Astrocyte of the spinal cord (primary cell): Measurements from ENCODE around the gene TEX264.

Source experiments
- DNase-seq: peaks from one replicate; pipeline ENCODE4 v3.0.0; 2011; ENCODE audit warnings: low read depth, low spot score
- H3K4me3 ChIP-seq: 2 replicates; pipeline ENCODE4 v1.5.1; 2011; ENCODE audit warnings: low read depth, mild to moderate bottlenecking, low read length, moderate library complexity
- CTCF ChIP-seq: IDR thresholded peaks from 2 replicates; pipeline ENCODE4 v1.5.1; 2012; ENCODE audit warnings: low read depth, mild to moderate bottlenecking, low read length, inconsistent platforms
- in situ Hi-C: cut with HindIII; loops from 2 replicates; pipeline ENCODE4 v1.10.0; 2017; ENCODE audit warnings: low sequenced_read_pairs

Gene TEX264

GRCh38 chr3:51718547-51719409, 47.7 kb downstream of the TEX264 start:
- TF ChIP-seq CTCF, result peak; percentile 69
- in situ Hi-C loops, result no loop called here
- no peak overlapping the region for H3K4me3 ChIP-seq
- DNase-seq, result peak; percentile 4

- no peak overlapping the region for H3K4me3 ChIP-seq
- TF ChIP-seq CTCF, result peak; percentile 33
- no peak for DNase-seq
- in situ Hi-C loops, result no loop called here
Measured at GRCh38 chr3:51719410-51720025, 48.5 kb downstream of the TEX264 start.

- no peak for TF ChIP-seq CTCF
- no peak overlapping the region for H3K4me3 ChIP-seq
- DNase-seq, result no peak
- in situ Hi-C loops, result no loop called here
Measured at GRCh38 chr3:51720292-51721061, 49.4 kb downstream of the TEX264 start.

- no peak for TF ChIP-seq CTCF
- no peak for DNase-seq
- no peak overlapping the region for H3K4me3 ChIP-seq
- in situ Hi-C loops, result no loop called here
Measured at GRCh38 chr3:51721062-51721745, 50.2 kb downstream of the TEX264 start.

GRCh38 chr3:51722362-51722761, 51.3 kb downstream of the TEX264 start:
- H3K4me3 ChIP-seq, result no peak overlapping the region
- TF ChIP-seq CTCF, result no peak

GRCh38 chr3:51727500-51727899, 56.4 kb downstream of the TEX264 start:
- in situ Hi-C loops, result no loop called here

More at GRCh38 chr3:51722362-51722761, 51.3 kb downstream of the TEX264 start:
- DNase-seq, result no peak
- in situ Hi-C loops, result no loop called here

More at GRCh38 chr3:51727500-51727899, 56.4 kb downstream of the TEX264 start:
- no peak for TF ChIP-seq CTCF
- H3K4me3 ChIP-seq, result no peak overlapping the region
- DNase-seq, result no peak
